ENCODE results near the gene PIK3R3.

GRCh38 chr1:46160212-46160611 is 27.8 kb upstream of the PIK3R3 start:
- TF ChIP-seq CTCF (IDR thresholded peaks at IDR 0.05) (no peak), POLR2A (IDR thresholded peaks at IDR 0.05) (no peak)
